Osteoblast (primary cell): ENCODE measurements around the gene SSTR5. TPM values are rescaled to one million over a fixed set of nuclear protein-coding genes. Genes with fewer than 3 reads are reported as not detected.

Experiments
- DNase-seq: peaks from one replicate; pipeline ENCODE4 v3.0.0; 2011; ENCODE audit warnings: low spot score, mixed read lengths; ENCODE audit not compliant: insufficient read length; ENCODE audit errors: missing footprints
- H2AFZ ChIP-seq: 2 replicates; pipeline ENCODE4 v1.6.0; 2011; ENCODE audit warnings: mild to moderate bottlenecking, low read length
- H3K27ac ChIP-seq: 2 replicates; pipeline ENCODE4 v1.5.1; 2011; ENCODE audit warnings: mild to moderate bottlenecking, low read depth, low read length, moderate library complexity
- H3K27me3 ChIP-seq: 2 replicates; pipeline ENCODE4 v1.6.0; 2012; ENCODE audit warnings: mild to moderate bottlenecking, control low read depth, inconsistent platforms, low read length, moderate library complexity; ENCODE audit not compliant: insufficient read depth
- H3K36me3 ChIP-seq: 2 replicates; pipeline ENCODE4 v1.5.1; 2011; ENCODE audit warnings: mild to moderate bottlenecking, low read length, control low read depth, moderate library complexity; ENCODE audit not compliant: insufficient read depth
- H3K4me1 ChIP-seq: 2 replicates; pipeline ENCODE4 v1.5.1; 2011; ENCODE audit warnings: mild to moderate bottlenecking, low read length, control low read depth, moderate library complexity; ENCODE audit not compliant: insufficient read depth
- H3K4me2 ChIP-seq: 2 replicates; pipeline ENCODE4 v1.6.0; 2011; ENCODE audit warnings: mild to moderate bottlenecking, low read length; ENCODE audit not compliant: insufficient read depth
- H3K4me3 ChIP-seq: fragments of 200-600 bp; sonication (generic); 3 replicates; pipeline ENCODE4 v1.5.1; 2012; ENCODE audit warnings: mild to moderate bottlenecking, low read length, inconsistent platforms; ENCODE audit not compliant: insufficient read depth
- H3K79me2 ChIP-seq: 2 replicates; pipeline ENCODE4 v1.6.0; 2012; ENCODE audit warnings: mild to moderate bottlenecking, low read length, control low read depth, inconsistent platforms; ENCODE audit not compliant: insufficient read depth
- H3K9me3 ChIP-seq: 2 replicates; pipeline ENCODE4 v1.5.1; 2011; ENCODE audit warnings: low read depth, low read length, control low read depth
- H4K20me1 ChIP-seq: 2 replicates; pipeline ENCODE4 v1.6.0; 2012; ENCODE audit warnings: mild to moderate bottlenecking, low read length, control low read depth; ENCODE audit not compliant: insufficient read depth
- CTCF ChIP-seq: IDR thresholded peaks from 2 replicates; pipeline ENCODE4 v1.5.1; 2011; ENCODE audit warnings: mild to moderate bottlenecking, low read depth, low read length, moderate library complexity; ENCODE audit errors: extremely low read depth
- total RNA-seq: library from RNA; depleted of rRNA; stranded (reverse); fragments of >200 nt; gene quantifications from 2 replicates; pipeline ENCODE4 v1.2.3, GENCODE V29; 2012

Gene SSTR5
- total RNA-seq, 1 donor: not detected

- Histone ChIP-seq H3K79me2 (no peaks in the 10 kb centered on the region), H2AFZ (no peak overlapping the region), H3K4me1 (no peaks in the 10 kb centered on the region), H3K27ac (no peak overlapping the region), H3K4me2 (no peak overlapping the region), H3K27me3 (peaks cover 14% of the 10 kb centered on the region), H3K9me3 (no peaks in the 10 kb centered on the region), H3K4me3 (no peak overlapping the region), H3K36me3 (no peaks in the 10 kb centered on the region), H4K20me1 (no peaks in the 10 kb centered on the region)
- no peak for DNase-seq
- no peak for TF ChIP-seq CTCF
Measured at GRCh38 chr16:1063728-1064127, 8.8 kb upstream of the SSTR5 start.

GRCh38 chr16:1065469-1066128 is 6.9 kb upstream of the SSTR5 start:
- no peak overlapping the region for H3K4me3 ChIP-seq
- DNase-seq: no peak
- TF ChIP-seq CTCF: no peak
- H4K20me1 ChIP-seq: no peaks in the 10 kb centered on the region
- no peak overlapping the region for H3K4me2 ChIP-seq
- H3K79me2 ChIP-seq: no peaks in the 10 kb centered on the region
- no peaks in the 10 kb centered on the region for H3K4me1 ChIP-seq
- H3K36me3 ChIP-seq: no peaks in the 10 kb centered on the region
- H3K9me3 ChIP-seq: no peaks in the 10 kb centered on the region
- no peak overlapping the region for H2AFZ ChIP-seq
- H3K27ac ChIP-seq: no peak overlapping the region
- peaks cover 19% of the 10 kb centered on the region for H3K27me3 ChIP-seq

- Histone ChIP-seq H3K4me2 (no peak overlapping the region), H3K4me1 (no peaks in the 10 kb centered on the region), H3K79me2 (no peaks in the 10 kb centered on the region)
Measured at GRCh38 chr16:1066584-1067172, 5.9 kb upstream of the SSTR5 start.

More at GRCh38 chr16:1066584-1067172, 5.9 kb upstream of the SSTR5 start:
- Histone ChIP-seq H3K36me3 (no peaks in the 10 kb centered on the region), H4K20me1 (no peaks in the 10 kb centered on the region), H3K9me3 (no peaks in the 10 kb centered on the region), H3K27ac (no peak overlapping the region), H3K4me3 (no peak overlapping the region), H2AFZ (no peak overlapping the region), H3K27me3 (peaks cover 19% of the 10 kb centered on the region)
- no peak for DNase-seq
- no peak for TF ChIP-seq CTCF
